Measurements from ENCODE around the gene SPATA6L.
"Not testable (repeated sequence)": the region's sequence is repeated elsewhere in the genome, so short reads cannot be mapped to it uniquely, and the experiment has no call there.

SPATA6L gene

DNA sequence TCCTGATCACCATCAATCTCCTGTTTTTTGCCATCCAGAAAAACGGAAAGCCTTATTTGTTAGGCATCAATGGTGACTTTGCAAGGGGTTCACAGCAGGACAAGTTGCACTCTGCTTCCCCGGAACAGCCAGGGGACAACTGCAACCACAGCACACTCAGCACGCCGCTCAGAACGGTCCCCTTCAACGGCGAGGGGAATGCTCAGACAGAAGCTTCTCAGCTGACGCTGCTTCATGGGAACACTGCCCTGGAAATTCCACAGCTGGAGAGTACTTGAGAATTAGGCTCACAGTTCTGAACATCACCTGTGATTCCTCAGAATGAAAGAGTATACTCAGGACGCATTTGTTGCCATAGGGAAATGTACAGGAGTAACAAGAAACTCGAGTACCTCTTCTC is 44.3 kb downstream of the SPATA6L start:
- DNase-seq: no peak

DNA sequence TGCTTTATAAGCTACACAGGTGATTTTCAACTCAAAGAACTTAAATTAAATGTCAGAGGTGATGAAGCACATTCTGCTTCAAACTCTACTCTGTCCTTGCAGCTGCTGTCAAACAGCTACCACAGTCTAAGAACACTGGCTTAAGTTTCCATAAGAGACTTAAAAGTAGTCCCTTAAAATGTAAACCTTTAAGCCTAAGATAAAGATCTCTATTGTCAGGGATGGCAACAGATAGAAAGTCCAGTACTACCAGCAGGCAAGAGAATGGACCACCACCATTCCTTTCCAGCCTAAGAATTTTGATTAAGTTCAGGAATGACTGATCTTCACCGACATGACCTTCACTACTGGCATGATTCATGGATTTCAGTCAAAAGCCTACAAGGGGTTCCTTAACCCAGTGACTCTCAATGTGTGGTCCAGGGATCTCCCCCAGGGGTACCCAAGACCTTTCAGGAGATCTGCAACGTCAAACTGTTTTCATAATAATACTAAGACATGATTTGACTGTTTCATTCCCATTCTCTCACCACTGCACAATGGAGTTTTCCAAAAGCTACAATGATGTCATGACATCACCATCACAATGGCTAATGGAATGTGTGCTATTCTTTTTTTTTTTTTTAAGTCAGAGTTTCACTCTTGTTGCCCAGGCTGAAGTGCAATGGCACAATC is 45.3 kb downstream of the SPATA6L start:
- no peak for DNase-seq

GRCh38 chr9:4620057-4620765 is 46.1 kb downstream of the SPATA6L start:
- no peak for DNase-seq

GRCh38 chr9:4618700-4619099 is 47.6 kb downstream of the SPATA6L start:
- no peak for DNase-seq

GRCh38 chr9:4617752-4618151 is 48.5 kb downstream of the SPATA6L start:
- no peak for DNase-seq

GRCh38 chr9:4615778-4616177 is 50.5 kb downstream of the SPATA6L start:
- no peak for DNase-seq

DNA sequence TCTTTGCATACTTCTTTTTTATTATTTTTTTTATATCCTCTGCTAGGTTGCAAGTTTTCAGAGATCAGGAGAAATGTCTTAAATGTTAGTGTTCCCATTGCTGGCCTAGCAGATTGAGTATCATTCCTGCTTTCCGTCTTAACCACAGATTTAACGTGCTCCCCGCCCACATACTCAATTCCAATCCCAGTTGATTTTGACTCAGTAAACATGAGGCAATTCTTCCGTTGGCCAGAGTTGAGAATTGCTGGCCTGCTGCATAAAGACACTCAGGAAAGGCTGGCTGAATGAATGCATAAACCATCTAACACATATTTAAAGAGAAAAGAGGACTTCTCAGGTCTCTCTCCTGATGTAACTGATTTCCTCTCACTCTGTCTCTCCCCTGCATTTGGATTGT is 51.0 kb downstream of the SPATA6L start:
- DNase-seq: no peak

DNA sequence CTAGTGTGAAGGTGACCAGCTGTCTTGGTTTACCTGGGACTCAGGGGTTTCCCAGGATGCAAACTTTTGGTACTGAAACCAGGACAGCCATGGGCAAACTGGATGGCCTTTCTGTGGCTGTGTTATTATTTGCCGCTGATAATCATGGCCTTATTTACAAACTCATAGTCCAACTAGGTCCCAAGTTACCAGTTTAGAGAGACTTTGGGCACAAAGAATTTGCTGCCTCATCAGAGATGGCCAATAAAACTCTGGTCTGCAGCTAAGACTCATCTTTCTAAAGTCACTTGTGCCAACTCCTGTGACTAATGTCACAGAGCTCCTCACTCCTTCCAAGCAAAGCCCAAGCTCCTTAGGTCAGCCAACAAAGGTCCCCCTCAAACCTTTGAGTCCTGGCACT is 51.7 kb downstream of the SPATA6L start:
- no peak for DNase-seq

- DNase-seq: not testable (repeated sequence)
Observed at GRCh38 chr9:4606033-4606432, 60.2 kb downstream of the SPATA6L start.

- DNase-seq: peak; percentile 46
Observed at GRCh38 chr9:4604678-4605095, 61.6 kb downstream of the SPATA6L start.

GRCh38 chr9:4603830-4604229 is 62.5 kb downstream of the SPATA6L start:
- DNase-seq: no peak

GRCh38 chr9:4600368-4600767 is 65.9 kb downstream of the SPATA6L start:
- DNase-seq: no peak

- DNase-seq: no peak
Observed at GRCh38 chr9:4596165-4596922, 69.9 kb downstream of the SPATA6L start.

- DNase-seq: no peak
Observed at GRCh38 chr9:4594994-4595393, 71.3 kb downstream of the SPATA6L start.

GRCh38 chr9:4594545-4594944 is 71.7 kb downstream of the SPATA6L start:
- DNase-seq: no peak

DNA sequence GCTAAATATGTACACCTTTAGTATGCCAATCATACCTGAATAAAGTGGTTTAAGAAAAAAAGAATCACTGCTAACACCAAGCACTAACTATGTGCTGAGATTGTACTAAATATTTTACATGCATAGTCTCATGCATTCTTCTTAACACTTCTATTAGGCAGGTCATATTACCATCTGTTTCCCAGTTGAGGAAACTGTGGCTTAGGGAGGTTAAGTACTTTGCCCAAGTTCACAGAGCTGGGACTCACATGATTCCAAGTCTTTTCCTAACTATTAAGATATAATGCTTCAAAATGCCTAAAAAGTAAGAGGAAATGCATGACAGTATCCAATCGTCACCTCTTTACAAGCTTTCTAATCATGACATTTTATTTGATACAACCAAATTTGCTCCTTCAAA is 73.4 kb downstream of the SPATA6L start:
- DNase-seq: no peak

DNA sequence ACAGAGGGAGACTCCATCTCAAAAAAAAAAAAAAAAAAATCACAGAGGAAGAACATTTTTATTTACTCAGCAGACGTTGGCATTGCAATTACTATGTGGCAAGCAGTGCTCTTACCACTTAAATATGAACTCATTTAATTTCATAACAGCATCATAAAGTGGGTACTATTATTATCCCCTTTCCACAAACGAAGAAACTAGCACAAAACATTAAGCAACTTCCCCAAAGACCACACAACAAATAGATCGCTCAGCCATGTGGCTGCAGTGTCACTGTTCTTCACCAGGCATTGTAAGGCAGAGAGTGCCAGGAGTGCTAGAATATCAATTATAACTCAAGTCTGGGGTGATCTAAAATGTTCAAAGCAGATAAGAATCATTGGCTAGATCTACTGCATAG is 74.0 kb downstream of the SPATA6L start:
- no peak for DNase-seq

GRCh38 chr9:4591123-4591500 is 75.2 kb downstream of the SPATA6L start:
- no peak for DNase-seq

- DNase-seq: no peak
Observed at GRCh38 chr9:4590430-4591122, 75.7 kb downstream of the SPATA6L start.

- DNase-seq: no peak
Observed at GRCh38 chr9:4588721-4589120, 77.6 kb downstream of the SPATA6L start.

GRCh38 chr9:4585135-4585534 is 81.1 kb downstream of the SPATA6L start:
- no peak for DNase-seq

- DNase-seq: no peak
Observed at GRCh38 chr9:4584636-4585035, 81.6 kb downstream of the SPATA6L start.

- no peak for DNase-seq
Observed at GRCh38 chr9:4583001-4583400, 83.3 kb downstream of the SPATA6L start.

Data from activated CD4-positive, CD25-positive, alpha-beta regulatory T cell treated with anti-CD3 and anti-CD28 coated beads, Interleukin-2, amount 50 U/mL, for 72 hours (primary cell).